Measurements from ENCODE around the gene AKR1E2. TPM values are rescaled to one million over a fixed set of nuclear protein-coding genes. Genes with fewer than 3 reads are reported as not detected.

The AKR1E2 gene
- total and polyA plus RNA-seq, 2 donors (not counting 3 experiments of a cell fraction or from before 2014, with no cell fraction given) = 4.0 to 8.2 TPM

DNA sequence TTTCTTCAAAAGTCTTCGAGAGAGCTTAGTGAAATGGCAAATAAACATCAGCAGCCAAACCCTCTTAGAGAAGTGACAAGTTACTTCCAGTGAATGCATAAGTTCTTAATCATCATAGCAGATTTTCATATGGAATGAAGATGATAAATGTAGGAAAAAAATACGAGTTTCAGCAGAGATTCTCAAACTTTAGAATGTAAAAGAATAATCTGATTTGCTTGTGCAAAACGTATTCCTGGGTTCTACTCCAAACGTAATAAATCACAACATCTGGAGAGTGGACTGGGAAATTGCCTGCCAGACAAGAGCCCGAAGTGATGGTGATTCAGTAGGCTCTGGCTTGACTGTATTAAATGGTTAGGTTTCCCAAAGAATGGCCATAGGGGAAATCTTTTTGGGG lies 62.2 kb downstream of the AKR1E2 start:
- Histone ChIP-seq H3K4me2 (ENCODE audit: insufficient read depth, low read length) (no peak overlapping the region), H3K4me3 (replicated peaks in 1 of 3; ENCODE audit: insufficient read depth in 1 of 3, low read depth in 1 of 3, low read length in 3 of 3) (no peak overlapping the region), H3K79me2 (ENCODE audit: control insufficient read depth, insufficient read depth, low read length) (no peaks in the 10 kb centered on the region), H3K27ac (ENCODE audit: insufficient read depth, low read depth, low read length) (no peak overlapping the region), H3K4me1 (ENCODE audit: control insufficient read depth, extremely low read depth, insufficient read depth, low read length) (no peaks in the 10 kb centered on the region), H2AFZ (ENCODE audit: low read depth, low read length) (no peak overlapping the region), H3K9me3 (replicated peaks; ENCODE audit: control insufficient read depth, insufficient read depth, low read length) (no peaks in the 10 kb centered on the region), H3K27me3 (ENCODE audit: control insufficient read depth in 2 of 2, insufficient read depth in 2 of 2, low read length in 2 of 2) (no peaks in the 10 kb centered on the region), H4K20me1 (replicated peaks; ENCODE audit: control insufficient read depth, extremely low read depth, insufficient read depth, low read length) (no peaks in the 10 kb centered on the region), H3K9ac (replicated peaks; ENCODE audit: extremely low read depth, insufficient read depth, low read length) (no peak overlapping the region), H3K9me1 (replicated peaks; ENCODE audit: control insufficient read depth, extremely low read depth, insufficient read depth, low read length) (no peaks in the 10 kb centered on the region), H3K36me3 (ENCODE audit: control insufficient read depth in 2 of 2, extremely low read depth in 1 of 2, insufficient read depth in 2 of 2, low read length in 2 of 2) (no peaks in the 10 kb centered on the region)
- intact Hi-C loops (cut with micrococcal nuclease) = no loop called here
- FAIRE-seq (no peak), DNase-seq (ENCODE audit: low read depth, low spot score) (no peak)
- dilution Hi-C loops (cut with MboI; ENCODE audit: extremely low pct_ligation_motif_present, low sequenced_read_pairs) = no loop called here
- CTCF ChIA-PET = interaction anchor here (2.5 kb wide), 1 partner anchor 20 kb away, joined by 6 read pairs; no protein-coding TSS in a partner anchor
- TF ChIP-seq EZH2 (IDR thresholded peaks at IDR 0.05; ENCODE audit: borderline replicate concordance, low read depth, low read length, severe bottlenecking) = no peak
- no peak for TF ChIP-seq POLR2AphosphoS5 (IDR thresholded peaks at IDR 0.05; ENCODE audit: insufficient read depth, low read depth, low read length)
- POLR2A ChIA-PET = no interaction called here
- no TSS peak for BruUV-seq (replicated peaks)

- TF ChIP-seq GATA2 (IDR thresholded peaks at IDR 0.05; ENCODE audit: insufficient read depth, insufficient read length, low read depth, low read length) (no peak), JUN (IDR thresholded peaks at IDR 0.05; ENCODE audit: borderline replicate concordance, insufficient read depth, insufficient read length, low read depth) (no peak), CTCF (IDR thresholded peaks at IDR 0.05; ENCODE audit: extremely low read depth in 1 of 2, insufficient read depth in 1 of 2, low read depth in 1 of 2, low read length in 2 of 2) (no peak), EZH2 (IDR thresholded peaks at IDR 0.05; ENCODE audit: borderline replicate concordance, low read depth, low read length, severe bottlenecking) (no peak), FOS (IDR thresholded peaks at IDR 0.05; ENCODE audit: borderline replicate concordance, insufficient read depth, low read length) (no peak)
- TF ChIP-seq, protein P1, sequence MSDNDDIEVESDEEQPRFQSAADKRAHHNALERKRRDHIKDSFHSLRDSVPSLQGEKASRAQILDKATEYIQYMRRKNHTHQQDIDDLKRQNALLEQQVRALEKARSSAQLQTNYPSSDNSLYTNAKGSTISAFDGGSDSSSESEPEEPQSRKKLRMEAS (IDR thresholded peaks at IDR 0.05; ENCODE audit: insufficient read depth, insufficient read length) = no peak
- H3K79me2 ChIP-seq (ENCODE audit: control insufficient read depth, insufficient read depth, low read length) = no peaks in the 10 kb centered on the region
- ChIA-PET POLR2A (no interaction called here), CTCF (interaction anchor here (1.3 to 2.5 kb wide), 3 partner anchors 17 to 40 kb away, joined by 3 to 10 read pairs (median 6); no protein-coding TSS in a partner anchor)
- H3K4me3 ChIP-seq (replicated peaks in 1 of 3; ENCODE audit: insufficient read depth in 1 of 3, low read depth in 1 of 3, low read length in 3 of 3) = no peak overlapping the region
- FAIRE-seq = no peak
- no peak overlapping the region for H2AFZ ChIP-seq (ENCODE audit: low read depth, low read length)
- H3K9me1 ChIP-seq (replicated peaks; ENCODE audit: control insufficient read depth, extremely low read depth, insufficient read depth, low read length) = no peaks in the 10 kb centered on the region
- intact Hi-C loops (cut with micrococcal nuclease) = no loop called here
- no peak overlapping the region for H3K9ac ChIP-seq (replicated peaks; ENCODE audit: extremely low read depth, insufficient read depth, low read length)
- H3K27me3 ChIP-seq (ENCODE audit: control insufficient read depth in 2 of 2, insufficient read depth in 2 of 2, low read length in 2 of 2) = no peaks in the 10 kb centered on the region
- BruUV-seq (replicated peaks) = no TSS peak
- DNase-seq (ENCODE audit: low read depth, low spot score) = no peak
- no peaks in the 10 kb centered on the region for H3K36me3 ChIP-seq (ENCODE audit: control insufficient read depth in 2 of 2, extremely low read depth in 1 of 2, insufficient read depth in 2 of 2, low read length in 2 of 2)
- H3K4me2 ChIP-seq (ENCODE audit: insufficient read depth, low read length) = no peak overlapping the region
- H3K4me1 ChIP-seq (ENCODE audit: control insufficient read depth, extremely low read depth, insufficient read depth, low read length) = no peaks in the 10 kb centered on the region
- no peaks in the 10 kb centered on the region for H3K9me3 ChIP-seq (replicated peaks; ENCODE audit: control insufficient read depth, insufficient read depth, low read length)
- H3K27ac ChIP-seq (ENCODE audit: insufficient read depth, low read depth, low read length) = no peak overlapping the region
- H4K20me1 ChIP-seq (replicated peaks; ENCODE audit: control insufficient read depth, extremely low read depth, insufficient read depth, low read length) = no peaks in the 10 kb centered on the region
- dilution Hi-C loops (cut with MboI; ENCODE audit: extremely low pct_ligation_motif_present, low sequenced_read_pairs) = no loop called here
Measured at GRCh38 chr10:4889959-4890358, 64.0 kb downstream of the AKR1E2 start.
